CD4-positive, alpha-beta T cell treated with Interleukin-17A for 4 hours (primary cell): Measurements from ENCODE around the gene DTHD1.
A peak's percentile ranks its signal among the peaks of the same experiment; 100 is the strongest.

Experiments
- DNase-seq: peaks from one replicate; pipeline ENCODE4 v3.0.0-alpha.2; 2020; ENCODE audit warnings: mixed read lengths

The DTHD1 gene

GRCh38 chr4:36281384-36282106 is at the start of gene DTHD1:
DTHD1 (plus strand) TSS chr4:36281616; CDS start chr4:36281759, 143 bp downstream.
- peak; percentile 30 for DNase-seq

GRCh38 chr4:36233567-36234266 is 47.7 kb upstream of the DTHD1 start:
- DNase-seq: no peak

- no peak for DNase-seq
These were observed 46.1 kb upstream of the DTHD1 start for GRCh38 chr4:36235306-36235705.

GRCh38 chr4:36236159-36236558 is 45.3 kb upstream of the DTHD1 start:
- DNase-seq: no peak

- DNase-seq: no peak
These were observed 43.8 kb upstream of the DTHD1 start for GRCh38 chr4:36237366-36238313.

GRCh38 chr4:36241771-36242170 is 39.6 kb upstream of the DTHD1 start:
- no peak for DNase-seq

- peak; percentile 29 for DNase-seq
These were observed 38.6 kb upstream of the DTHD1 start for GRCh38 chr4:36242629-36243354.

- peak; percentile 45 for DNase-seq
These were observed 37.8 kb upstream of the DTHD1 start for GRCh38 chr4:36243355-36244256.

- peak; percentile 82 for DNase-seq
These were observed 36.9 kb upstream of the DTHD1 start, which contains the start of gene ARAP2 for GRCh38 chr4:36244257-36245082. ARAP2 (minus strand) TSS chr4:36244514; CDS start chr4:36229486, 15,028 bp downstream.

GRCh38 chr4:36249610-36250009 is 31.8 kb upstream of the DTHD1 start:
- no peak for DNase-seq

GRCh38 chr4:36251983-36252382 is 29.4 kb upstream of the DTHD1 start:
- DNase-seq: no peak

- DNase-seq: no peak
These were observed 27.0 kb upstream of the DTHD1 start for GRCh38 chr4:36254371-36254770.

GRCh38 chr4:36255577-36255976 is 25.8 kb upstream of the DTHD1 start:
- DNase-seq: peak; percentile 69

- DNase-seq: no peak
These were observed 25.0 kb upstream of the DTHD1 start for GRCh38 chr4:36256398-36256891.

GRCh38 chr4:36260731-36261130 is 20.7 kb upstream of the DTHD1 start:
- no peak for DNase-seq

- no peak for DNase-seq
These were observed 17.1 kb upstream of the DTHD1 start for GRCh38 chr4:36264207-36264826.

GRCh38 chr4:36267486-36268268 is 13.7 kb upstream of the DTHD1 start:
- no peak for DNase-seq

GRCh38 chr4:36269101-36269500 is 12.3 kb upstream of the DTHD1 start:
- DNase-seq: peak; percentile 30
